GM18867 (cell line): Measurements from ENCODE around the gene PTGER4.

Experiments
- ATAC-seq: cut with Tn5 transposase; IDR thresholded peaks from one replicate; pipeline ENCODE4 v1.9.1; 2021; ENCODE audit warnings: mild to moderate bottlenecking, moderate library complexity; ENCODE audit not compliant: unreplicated experiment

The PTGER4 gene

DNA sequence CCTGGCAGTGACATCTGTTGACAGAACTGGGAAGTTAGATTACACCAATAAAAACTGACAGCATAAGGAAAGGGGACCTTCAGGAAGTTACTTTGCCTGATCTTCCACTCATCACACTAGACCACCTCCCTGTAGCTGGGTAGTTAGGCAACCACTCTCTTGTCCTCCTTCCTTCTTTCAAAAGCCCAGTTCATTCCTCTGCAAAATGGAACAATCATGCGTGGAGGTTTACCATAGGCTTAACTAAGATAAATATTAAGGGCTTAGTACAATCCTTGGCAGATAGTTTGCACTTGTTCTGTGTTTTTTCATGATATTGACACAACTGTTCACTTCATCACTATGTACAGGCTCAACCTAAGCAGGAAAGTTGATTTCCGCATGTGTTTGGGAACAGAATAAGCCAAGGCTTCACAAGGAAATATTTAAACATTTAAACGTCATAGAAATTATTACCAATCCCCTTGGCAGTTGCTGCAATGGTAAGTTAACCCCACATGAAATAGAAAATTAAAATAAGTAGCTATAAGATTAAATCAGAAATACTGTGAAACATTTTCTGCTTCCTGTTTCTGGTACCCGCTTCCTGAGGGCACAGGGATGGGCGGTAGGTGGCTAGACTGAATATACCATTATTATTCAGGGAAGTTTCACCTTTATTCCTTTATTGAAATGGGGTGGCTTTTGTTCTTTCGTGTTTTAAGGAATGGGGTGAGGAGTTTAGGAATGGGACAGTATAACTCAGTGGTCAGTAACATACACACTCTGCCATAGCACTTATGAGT, 9.9 kb upstream of the PTGER4 start:
- no peak for ATAC-seq

DNA sequence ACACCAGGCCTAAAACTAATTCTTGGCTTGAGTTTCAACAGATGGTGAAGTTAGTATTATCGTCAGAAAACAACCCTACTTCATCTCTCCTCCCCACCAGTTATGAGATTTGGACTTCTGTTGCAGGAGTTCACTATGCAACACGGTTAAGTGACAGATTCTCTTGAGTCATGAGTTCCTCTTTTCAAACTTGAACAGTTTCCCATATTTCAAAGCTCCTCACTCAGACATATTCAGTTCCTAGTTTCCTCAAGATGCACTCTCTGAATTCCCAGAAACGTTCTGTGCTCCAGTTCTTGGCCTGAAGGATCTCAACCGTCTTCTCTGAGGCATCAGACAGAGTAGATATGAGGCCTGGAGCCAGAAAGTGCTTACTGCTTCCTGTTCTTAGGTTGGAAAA, 7.3 kb upstream of the PTGER4 start:
- no peak for ATAC-seq

DNA sequence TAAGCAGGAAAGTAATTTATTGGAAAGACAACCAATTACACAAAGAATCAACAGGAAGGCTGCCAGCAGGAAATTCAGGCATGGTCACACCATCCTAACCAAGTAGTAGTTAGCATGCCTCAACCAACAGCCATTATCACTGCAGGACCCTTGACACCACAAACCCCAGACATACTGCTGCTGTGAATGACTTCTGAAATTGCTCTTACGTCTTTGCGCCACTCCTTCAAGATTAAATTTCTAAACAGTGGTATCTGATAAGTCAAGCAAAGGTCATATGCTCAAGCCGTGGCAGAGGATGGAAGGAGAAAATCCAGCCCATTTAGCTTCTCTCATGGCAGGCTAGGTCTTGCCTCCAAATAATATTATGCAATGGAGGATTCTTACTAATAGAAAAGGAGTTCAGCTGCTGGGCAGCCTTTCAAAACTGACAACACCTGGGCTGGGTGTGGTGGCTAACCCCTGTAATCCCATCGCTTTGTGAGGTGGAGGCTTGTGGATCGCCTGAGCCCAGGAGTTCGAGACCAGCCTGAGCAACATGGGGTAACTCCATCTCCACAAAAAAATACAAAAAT, 5.0 kb upstream of the PTGER4 start:
- ATAC-seq = no peak

DNA sequence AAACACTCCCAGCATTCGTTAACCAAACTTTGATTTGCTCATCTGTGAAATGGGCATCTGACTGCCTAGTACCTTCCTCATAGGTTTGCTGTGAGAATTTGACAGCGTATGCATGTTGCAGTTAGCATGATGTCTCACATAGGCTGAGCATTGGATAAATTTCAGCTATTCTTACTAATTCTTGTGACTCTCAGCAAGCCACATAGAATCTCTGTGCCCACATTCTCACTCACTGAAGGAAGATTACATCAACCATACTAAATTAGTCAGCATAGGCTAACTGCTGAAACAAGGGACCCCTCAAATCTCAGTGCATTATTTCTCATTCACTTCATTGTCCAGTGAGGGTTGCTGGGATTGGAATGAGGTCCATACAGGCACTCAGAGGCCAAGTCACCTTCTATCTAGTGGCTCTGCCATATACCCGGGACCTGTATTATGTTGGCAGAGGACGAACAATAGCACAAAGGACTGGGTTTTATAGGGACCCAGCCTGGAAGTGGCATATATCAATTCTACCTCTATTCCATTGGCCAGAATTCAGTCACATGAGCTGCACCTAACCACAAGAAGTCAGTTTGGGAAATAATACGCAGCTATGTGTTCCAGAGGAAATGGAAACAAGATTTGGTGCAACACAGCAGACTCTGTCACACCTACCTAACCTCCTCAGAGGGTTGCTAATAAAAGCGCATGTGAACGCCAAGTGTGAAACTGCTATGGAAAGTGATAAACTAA, 4.2 kb upstream of the PTGER4 start:
- ATAC-seq = peak; percentile 31

DNA sequence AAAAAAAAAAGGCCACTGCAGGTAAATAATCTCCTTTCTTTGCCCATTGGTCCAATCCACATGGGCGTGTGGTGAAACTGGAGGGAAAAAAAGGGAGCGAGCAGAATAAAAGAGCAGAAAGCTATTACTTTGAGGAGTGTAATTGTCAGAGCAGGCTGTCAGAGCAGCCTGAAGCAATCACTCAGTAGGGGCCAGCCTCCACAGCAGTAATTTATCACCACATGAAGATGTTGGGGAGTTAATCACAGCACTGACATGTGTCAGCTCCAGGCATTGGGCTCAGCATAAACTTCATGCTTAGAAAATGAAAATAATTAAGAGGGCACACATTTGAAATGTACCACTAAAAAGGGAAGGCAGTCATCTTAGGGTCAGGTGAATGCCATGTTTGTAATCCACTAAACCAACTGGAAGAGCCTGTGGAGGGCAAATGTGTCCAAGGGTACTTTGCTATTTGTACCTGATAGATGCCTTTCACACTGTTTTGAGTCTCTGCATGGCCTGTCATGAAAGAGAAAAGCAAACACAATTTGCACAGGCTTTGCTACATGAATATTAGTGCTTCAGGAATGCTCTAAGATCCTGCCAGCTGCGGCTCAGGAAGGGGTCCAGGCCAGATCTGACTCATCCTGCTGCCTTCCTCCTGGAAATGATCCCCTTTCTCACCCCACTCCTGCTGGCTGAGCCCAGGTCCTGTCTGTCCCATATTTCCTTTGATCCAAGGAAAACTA, 2.9 kb upstream of the PTGER4 start:
- ATAC-seq = no peak

DNA sequence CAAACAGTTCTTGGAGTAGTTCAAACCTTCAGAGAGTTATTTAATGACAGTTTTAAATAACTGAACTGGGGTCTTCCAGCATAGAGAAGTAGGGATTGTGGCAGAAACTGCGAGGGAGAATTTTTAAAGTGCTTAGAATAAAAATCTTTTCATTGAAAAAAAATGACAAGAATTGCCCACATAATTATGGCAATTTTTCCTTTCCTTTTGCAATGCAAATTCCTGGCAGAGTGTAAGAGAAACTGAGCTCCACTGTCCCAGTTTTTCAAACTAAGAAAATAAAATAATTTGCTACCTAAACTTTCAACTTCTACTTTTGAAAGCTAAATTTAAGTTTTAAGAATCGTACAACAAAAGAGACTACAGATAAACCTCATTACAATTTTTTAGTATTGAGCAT, 2.3 kb upstream of the PTGER4 start:
- no peak for ATAC-seq

DNA sequence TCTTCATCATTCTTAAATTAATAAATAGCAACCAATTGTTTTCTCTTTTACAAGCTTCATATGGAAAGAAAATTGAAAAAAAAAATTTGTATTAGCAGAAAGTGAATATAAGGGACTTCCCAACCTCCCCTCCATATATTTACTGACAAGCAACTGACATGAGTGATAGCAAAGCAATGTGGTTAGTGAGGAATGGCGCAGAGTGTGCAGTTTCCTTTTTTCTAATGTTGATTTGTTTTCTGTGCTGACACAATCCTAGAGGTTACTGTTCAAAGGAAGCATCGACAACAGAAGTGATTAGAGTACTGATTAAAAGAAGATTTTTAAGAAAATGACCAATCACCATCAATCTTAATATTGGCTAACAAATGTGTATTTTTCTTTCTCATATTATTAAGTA, 1.7 kb upstream of the PTGER4 start:
- ATAC-seq = no peak

DNA sequence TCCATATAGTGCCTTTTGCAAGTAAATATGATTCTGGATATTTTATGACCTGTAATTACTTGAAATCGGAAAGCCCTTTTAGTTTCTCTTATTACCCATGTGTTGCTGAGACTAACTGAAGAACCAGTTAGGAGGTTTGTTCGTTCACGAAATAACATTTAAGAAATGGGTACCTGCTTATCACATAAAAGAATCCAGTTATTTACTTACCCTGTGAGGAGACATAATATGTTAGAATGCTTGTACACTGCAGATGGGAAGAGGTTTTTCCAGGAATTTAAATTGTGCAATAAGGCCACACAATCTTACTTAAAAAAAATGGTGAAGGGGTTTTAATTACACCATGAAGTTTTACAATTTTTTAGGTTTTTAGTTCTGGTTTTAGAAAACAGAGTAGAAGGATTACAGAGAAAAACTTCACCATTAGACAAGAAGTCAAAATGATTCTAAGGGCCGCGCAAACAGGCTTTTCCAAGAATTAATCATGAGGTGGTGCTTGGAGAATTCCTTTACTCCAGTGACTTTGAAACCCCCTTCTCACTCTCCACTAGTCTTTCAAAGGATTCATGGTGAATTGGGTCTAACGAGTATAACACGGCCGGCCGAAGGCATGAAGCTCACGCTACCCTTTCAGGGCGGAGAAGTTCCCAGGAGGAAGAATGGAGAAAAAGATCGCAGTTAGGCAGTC, 1.1 kb upstream of the PTGER4 start:
- ATAC-seq = no peak

DNA sequence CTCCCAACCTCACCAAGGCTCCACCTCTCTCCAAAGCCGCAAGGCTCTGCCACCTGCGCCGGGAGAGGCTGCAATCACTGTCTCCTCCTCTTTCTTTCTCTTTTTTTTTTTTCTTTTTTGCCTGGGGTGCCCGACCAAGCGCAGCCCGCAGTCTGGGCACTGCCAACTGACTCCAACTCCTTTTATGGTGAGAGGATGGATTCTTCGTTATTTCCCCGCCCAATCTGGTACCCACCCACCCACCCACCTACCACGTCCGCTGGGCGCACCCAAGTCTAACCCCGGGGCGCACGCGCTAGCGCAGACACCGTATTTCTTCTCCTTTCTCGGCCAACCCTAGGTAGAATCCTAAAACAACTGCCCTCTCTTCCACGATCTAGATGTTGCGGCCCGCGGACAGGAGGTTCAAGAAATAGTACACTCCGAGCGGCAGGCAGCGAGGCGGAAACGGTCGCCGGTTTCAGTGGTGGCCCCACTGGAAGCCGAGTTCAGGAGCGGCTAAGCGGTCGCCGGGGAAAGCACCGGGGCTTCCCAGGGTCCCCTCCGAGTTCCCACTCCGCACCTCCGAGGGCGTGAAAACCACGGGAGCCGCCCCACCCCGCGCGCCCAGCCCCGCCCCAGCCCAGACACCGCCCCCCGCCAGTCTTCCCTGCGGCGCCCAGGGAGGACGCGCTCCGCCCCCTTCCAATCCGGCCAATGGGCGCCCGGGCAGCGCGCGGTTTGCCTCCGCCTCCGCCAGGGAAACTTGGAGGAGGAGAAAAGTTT, 385 bp upstream of the PTGER4 start:
- peak; percentile 75 for ATAC-seq

DNA sequence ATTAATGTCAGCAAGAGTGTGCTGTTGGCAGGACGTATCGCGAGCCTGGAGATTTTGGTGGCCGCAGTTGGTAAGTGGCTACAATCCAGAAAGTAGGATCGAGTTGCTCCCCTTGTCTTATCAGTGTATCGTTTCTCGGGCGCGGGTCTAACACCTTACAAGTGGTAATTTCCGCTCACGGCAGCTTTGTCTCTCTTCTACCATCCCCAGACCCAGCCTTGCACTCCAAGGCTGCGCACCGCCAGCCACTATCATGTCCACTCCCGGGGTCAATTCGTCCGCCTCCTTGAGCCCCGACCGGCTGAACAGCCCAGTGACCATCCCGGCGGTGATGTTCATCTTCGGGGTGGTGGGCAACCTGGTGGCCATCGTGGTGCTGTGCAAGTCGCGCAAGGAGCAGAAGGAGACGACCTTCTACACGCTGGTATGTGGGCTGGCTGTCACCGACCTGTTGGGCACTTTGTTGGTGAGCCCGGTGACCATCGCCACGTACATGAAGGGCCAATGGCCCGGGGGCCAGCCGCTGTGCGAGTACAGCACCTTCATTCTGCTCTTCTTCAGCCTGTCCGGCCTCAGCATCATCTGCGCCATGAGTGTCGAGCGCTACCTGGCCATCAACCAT, 1.1 kb downstream of the PTGER4 start:
- no peak for ATAC-seq

DNA sequence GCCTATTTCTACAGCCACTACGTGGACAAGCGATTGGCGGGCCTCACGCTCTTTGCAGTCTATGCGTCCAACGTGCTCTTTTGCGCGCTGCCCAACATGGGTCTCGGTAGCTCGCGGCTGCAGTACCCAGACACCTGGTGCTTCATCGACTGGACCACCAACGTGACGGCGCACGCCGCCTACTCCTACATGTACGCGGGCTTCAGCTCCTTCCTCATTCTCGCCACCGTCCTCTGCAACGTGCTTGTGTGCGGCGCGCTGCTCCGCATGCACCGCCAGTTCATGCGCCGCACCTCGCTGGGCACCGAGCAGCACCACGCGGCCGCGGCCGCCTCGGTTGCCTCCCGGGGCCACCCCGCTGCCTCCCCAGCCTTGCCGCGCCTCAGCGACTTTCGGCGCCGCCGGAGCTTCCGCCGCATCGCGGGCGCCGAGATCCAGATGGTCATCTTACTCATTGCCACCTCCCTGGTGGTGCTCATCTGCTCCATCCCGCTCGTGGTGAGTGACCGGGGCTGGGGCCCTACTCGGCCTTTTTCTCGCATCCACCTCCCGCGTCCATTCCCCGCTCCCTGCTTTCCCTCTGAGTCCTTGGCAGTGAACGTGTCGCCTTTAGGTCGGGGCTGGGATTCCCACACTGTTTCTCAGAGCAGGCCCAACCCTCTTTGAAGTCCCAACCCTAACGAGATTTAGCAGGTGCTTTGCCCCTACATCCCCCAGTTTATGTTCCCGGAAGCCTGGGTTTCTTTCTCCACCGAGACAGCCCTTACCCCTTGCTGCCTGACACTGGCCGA, 1.8 kb downstream of the PTGER4 start:
- peak; percentile 27 for ATAC-seq

DNA sequence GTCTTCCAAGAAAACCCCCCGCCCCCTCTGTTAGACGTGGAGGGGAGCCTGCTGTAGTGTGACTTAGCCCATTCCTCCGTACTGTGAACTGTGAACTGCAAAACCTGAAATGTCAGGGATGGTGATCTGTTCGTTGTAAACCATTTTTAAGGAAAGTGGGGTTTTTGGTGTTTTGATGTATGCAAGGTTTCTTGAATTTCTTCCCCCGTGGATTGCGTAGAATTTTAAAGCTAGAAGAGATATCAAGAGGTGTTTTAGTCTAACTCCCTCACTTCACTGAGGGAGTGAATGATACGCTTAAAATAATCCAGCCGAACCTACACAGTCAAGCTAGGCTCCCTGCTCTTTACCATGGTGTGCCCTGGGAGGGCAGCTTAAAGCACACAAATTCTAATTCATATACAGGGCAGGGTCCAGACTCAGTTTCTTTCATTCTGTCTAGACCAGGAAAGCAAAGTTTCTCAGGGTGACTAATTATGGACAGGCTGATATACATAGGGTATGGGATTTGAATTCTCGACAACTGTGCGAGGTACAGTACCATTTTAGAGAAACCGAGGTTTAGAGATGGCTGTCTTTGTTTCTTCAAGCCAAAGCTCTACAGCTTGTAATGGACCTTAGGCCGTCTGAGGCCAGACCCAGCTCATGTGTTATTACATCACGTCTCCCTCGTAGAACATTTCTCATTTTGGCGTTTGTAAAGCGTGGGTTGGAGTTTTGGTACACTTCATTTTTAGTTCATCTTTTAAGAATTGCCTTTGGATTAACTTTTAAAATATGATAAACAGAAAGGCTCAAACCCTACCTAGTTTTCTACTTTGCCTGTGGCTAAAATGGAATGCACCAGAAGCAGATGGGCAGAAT, 2.7 kb downstream of the PTGER4 start:
- no peak for ATAC-seq

DNA sequence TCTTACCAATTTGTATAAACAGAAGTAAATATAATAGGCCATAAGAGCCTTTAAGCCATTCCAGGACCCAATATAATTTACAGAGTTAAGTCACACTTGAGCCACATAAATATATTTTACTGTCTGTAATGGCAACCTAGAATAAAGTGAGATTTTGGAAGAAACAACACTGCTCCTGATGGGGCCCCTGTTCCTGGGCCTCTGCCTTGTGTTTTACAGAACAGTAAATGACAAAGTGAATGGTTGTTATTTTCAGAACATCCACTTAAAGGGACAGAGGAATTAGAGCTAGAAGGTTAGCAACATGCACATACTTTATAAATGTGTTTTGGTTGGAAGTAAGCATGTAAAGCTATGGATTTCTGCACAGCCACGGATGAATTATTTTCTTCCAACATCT, 3.6 kb downstream of the PTGER4 start:
- no peak for ATAC-seq

DNA sequence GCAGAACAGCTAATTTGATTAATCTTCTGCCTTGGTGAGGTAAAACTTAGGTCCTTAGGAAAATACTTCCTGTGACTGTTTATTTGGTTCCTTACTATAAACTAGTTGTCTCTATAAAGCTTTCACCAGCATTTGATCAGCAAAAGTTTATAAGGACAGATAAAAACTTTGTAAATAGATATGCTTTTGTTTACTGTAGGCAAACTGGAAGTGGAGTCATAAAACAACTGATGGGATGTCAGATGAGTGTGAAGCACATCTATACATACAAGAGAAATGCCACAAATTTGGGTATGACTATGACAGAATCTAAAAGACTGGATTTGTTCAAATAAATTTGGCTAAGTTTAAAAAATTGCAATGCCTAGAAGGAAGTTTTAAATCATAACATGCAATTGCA, 5.5 kb downstream of the PTGER4 start:
- ATAC-seq = no peak

DNA sequence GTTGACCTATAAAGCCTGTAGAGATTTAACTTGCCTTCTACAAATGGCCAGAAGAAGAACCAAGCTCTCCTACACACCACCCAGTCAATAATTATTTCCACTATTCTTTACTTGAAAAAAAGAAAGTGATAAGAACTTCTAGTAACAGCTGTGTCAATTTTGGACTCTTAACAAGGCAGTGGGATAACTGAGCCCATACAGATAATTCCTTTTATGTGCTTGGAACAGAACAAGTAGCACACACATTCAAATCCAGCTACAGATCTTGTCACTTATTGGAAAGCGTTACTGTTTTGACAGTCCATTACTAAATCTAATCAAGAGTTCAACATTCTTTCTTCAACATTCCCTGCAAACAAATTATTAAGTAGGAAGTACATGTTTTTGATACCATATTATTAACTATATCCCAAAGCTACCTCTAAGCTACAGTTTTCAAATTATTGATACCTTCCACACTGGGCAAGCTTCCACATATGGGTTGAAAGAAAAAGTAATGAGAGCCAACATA, 6.3 kb downstream of the PTGER4 start:
- ATAC-seq = no peak

DNA sequence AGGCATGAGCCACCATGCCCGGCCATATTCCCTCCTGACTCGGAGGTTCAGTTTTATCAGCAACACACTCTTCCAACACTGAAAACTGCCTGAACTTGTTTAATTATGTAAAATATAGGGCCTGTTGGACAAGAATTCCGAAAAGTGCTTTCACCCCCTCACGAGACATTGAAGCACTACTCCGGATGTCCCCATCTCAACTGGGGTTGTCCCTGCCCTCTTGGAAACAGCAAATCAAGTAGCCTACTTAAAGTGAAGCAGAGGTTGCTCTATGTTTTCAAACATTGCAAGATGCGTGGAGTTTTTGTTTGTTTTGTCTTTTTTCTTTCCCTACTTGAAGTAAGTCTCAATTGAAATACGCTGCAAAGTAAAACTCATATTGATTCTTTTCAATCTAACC, 7.6 kb downstream of the PTGER4 start:
- no peak for ATAC-seq

DNA sequence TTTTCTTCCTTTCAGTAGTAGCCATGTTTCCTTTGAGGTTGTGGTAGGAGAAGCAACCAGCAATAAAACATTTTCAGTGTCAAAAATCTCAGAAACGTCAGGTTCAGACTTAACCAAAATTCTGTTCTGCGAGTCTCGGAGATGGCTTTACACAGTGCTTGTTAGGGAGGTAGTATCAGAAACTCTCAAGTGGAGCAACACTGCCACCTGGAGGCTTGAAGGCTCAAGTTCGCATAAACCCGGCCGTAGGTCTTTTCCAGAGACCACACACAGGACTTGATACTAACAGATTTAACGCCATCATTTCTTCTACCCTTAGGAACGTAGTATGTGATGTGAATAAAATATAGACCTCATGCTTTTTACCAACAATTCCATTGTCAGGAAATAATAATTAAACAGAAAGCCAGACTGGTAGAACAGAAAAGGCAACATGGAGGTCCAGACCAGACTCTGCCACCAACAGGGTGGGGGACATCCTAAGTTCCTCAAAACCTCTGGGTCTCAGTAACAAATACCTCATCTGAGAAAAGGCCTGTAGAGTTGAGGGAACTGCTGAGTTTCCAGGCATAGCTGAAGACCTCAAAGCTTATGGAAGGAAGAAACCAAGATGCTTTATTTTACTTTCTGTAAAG, 8.5 kb downstream of the PTGER4 start:
- peak; percentile 90 for ATAC-seq
